Measurements from ENCODE around the gene FNIP2.

FNIP2 gene

DNA sequence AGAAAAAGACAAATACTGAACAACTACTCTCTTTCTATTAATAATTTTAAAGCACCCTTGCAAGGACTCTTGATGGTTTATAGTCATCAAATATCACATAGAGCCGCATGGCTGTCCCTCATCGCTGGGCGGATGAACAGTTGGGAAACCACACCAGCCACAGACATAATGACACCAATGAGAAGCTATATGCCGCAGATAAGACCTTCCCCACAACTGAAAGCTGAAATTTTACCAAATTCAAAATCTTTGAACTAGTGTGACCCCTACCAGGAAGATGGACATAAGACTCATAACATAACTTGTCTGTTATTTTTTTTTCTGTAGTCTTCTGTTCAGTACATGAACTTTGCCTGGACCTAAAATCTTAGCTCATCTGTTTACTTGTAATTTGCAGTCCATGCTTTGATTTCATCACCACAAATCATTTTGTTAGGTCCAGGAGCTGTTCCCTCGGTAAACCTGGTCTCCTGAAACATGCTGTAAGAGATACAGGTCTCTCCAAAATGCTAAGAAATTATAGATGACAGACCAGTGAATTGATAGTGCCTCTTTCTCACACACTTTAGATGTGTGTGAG is 176.8 kb downstream of the FNIP2 start:
- H3K27me3 ChIP-seq (ENCODE audit: insufficient read depth, low read length, poor library complexity, severe bottlenecking): no peaks in the 10 kb centered on the region
- no peak overlapping the region for H3K4me3 ChIP-seq (ENCODE audit: low read length, poor library complexity, severe bottlenecking)
- no peaks in the 10 kb centered on the region for H3K9me3 ChIP-seq (ENCODE audit: insufficient read depth, low read depth, low read length)
- H3F3A ChIP-seq (ENCODE audit: low read depth): no peaks in the 10 kb centered on the region
- TF ChIP-seq, protein P1, sequence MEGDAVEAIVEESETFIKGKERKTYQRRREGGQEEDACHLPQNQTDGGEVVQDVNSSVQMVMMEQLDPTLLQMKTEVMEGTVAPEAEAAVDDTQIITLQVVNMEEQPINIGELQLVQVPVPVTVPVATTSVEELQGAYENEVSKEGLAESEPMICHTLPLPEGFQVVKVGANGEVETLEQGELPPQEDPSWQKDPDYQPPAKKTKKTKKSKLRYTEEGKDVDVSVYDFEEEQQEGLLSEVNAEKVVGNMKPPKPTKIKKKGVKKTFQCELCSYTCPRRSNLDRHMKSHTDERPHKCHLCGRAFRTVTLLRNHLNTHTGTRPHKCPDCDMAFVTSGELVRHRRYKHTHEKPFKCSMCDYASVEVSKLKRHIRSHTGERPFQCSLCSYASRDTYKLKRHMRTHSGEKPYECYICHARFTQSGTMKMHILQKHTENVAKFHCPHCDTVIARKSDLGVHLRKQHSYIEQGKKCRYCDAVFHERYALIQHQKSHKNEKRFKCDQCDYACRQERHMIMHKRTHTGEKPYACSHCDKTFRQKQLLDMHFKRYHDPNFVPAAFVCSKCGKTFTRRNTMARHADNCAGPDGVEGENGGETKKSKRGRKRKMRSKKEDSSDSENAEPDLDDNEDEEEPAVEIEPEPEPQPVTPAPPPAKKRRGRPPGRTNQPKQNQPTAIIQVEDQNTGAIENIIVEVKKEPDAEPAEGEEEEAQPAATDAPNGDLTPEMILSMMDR (conservative IDR thresholded peaks at IDR 0.05; ENCODE audit: low read length): no peak
- no peak for TF ChIP-seq EZH2phosphoT487 (IDR thresholded peaks at IDR 0.05; ENCODE audit: borderline replicate concordance)
- H3K9me2 ChIP-seq (replicated peaks; ENCODE audit: low read depth, low read length): no peaks in the 10 kb centered on the region
- H4K20me1 ChIP-seq (ENCODE audit: insufficient read depth, low read length, poor library complexity, severe bottlenecking): no peaks in the 10 kb centered on the region
- H3K4me2 ChIP-seq (ENCODE audit: low read depth, low read length, poor library complexity, severe bottlenecking): no peak overlapping the region
- no peaks in the 10 kb centered on the region for H3K79me2 ChIP-seq (ENCODE audit: insufficient read depth, low read length)
- no peak overlapping the region for H3K9ac ChIP-seq (ENCODE audit: low read depth, low read length, poor library complexity, severe bottlenecking)
- H2AFZ ChIP-seq (ENCODE audit: low read length): no peak overlapping the region
- no peaks in the 10 kb centered on the region for H3K36me3 ChIP-seq (ENCODE audit: insufficient read depth, low read length)
- peaks cover 25% of the 10 kb centered on the region for H3K4me1 ChIP-seq (ENCODE audit: insufficient read depth, low read length, poor library complexity, severe bottlenecking)

DNA sequence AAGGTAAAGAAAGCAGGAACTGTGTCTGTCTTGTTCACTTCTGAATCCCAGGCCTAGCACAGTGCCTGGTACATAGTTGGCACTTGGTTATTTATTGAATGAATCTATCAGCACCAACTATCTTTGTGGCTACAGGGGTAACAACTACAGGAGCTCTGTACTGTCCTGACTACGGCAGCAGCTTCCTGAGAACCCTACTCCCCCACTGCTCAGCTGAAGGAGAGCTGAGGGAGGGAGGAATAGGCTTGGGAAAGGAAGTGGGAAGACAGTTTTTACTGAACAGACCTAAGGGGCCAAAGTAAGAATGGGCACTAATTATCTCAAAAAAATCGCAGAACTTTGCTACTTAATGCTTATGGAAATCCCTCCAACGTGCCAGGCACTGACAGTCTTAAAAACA is 178.0 kb downstream of the FNIP2 start:
- H2AFZ ChIP-seq (ENCODE audit: low read length): no peak overlapping the region
- no peaks in the 10 kb centered on the region for H3F3A ChIP-seq (ENCODE audit: low read depth)
- no peak overlapping the region for H3K4me3 ChIP-seq (ENCODE audit: low read length, poor library complexity, severe bottlenecking)
- no peaks in the 10 kb centered on the region for H4K20me1 ChIP-seq (ENCODE audit: insufficient read depth, low read length, poor library complexity, severe bottlenecking)
- no peaks in the 10 kb centered on the region for H3K36me3 ChIP-seq (ENCODE audit: insufficient read depth, low read length)
- no peak overlapping the region for H3K4me2 ChIP-seq (ENCODE audit: low read depth, low read length, poor library complexity, severe bottlenecking)
- peaks cover 2% of the 10 kb centered on the region; the same call in 1 of the 2 replicates for H3K9me3 ChIP-seq (ENCODE audit: insufficient read depth, low read depth, low read length)
- H3K79me2 ChIP-seq (ENCODE audit: insufficient read depth, low read length): no peaks in the 10 kb centered on the region
- H3K27me3 ChIP-seq (ENCODE audit: insufficient read depth, low read length, poor library complexity, severe bottlenecking): no peaks in the 10 kb centered on the region
- peaks cover 25% of the 10 kb centered on the region for H3K4me1 ChIP-seq (ENCODE audit: insufficient read depth, low read length, poor library complexity, severe bottlenecking)
- no peaks in the 10 kb centered on the region for H3K9me2 ChIP-seq (replicated peaks; ENCODE audit: low read depth, low read length)
- TF ChIP-seq, protein P1 (conservative IDR thresholded peaks at IDR 0.05; ENCODE audit: low read length): no peak
- no peak for TF ChIP-seq EZH2phosphoT487 (IDR thresholded peaks at IDR 0.05; ENCODE audit: borderline replicate concordance)
- no peak overlapping the region for H3K9ac ChIP-seq (ENCODE audit: low read depth, low read length, poor library complexity, severe bottlenecking)

DNA sequence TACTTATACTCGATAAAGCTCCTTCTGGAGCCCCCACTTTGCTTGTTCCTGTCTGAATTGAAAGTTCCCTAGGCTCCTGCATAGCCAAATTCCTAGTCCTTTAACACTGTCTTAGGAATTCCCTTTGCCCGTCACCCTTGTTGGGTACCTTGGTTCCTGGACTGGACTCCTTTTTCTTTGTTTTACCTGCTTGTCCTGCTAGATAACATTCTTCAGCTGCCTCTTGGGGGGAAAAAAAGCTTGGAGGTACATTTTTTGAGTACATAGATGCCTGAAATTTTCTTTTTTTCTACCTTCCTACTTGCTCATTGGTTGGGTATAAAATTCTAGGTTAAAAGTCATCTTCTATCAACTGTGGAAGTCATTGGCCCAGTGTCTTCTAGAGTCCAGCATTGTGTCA is 179.2 kb downstream of the FNIP2 start:
- H3K9me2 ChIP-seq (replicated peaks; ENCODE audit: low read depth, low read length): no peaks in the 10 kb centered on the region
- peaks cover 6% of the 10 kb centered on the region; the same call in 1 of the 2 replicates for H3K9me3 ChIP-seq (ENCODE audit: insufficient read depth, low read depth, low read length)
- no peaks in the 10 kb centered on the region for H3K36me3 ChIP-seq (ENCODE audit: insufficient read depth, low read length)
- H3K4me1 ChIP-seq (ENCODE audit: insufficient read depth, low read length, poor library complexity, severe bottlenecking): peaks cover 25% of the 10 kb centered on the region
- no peak overlapping the region for H3K9ac ChIP-seq (ENCODE audit: low read depth, low read length, poor library complexity, severe bottlenecking)
- no peak overlapping the region for H3K4me2 ChIP-seq (ENCODE audit: low read depth, low read length, poor library complexity, severe bottlenecking)
- H3K4me3 ChIP-seq (ENCODE audit: low read length, poor library complexity, severe bottlenecking): no peak overlapping the region
- no peaks in the 10 kb centered on the region for H4K20me1 ChIP-seq (ENCODE audit: insufficient read depth, low read length, poor library complexity, severe bottlenecking)
- H3K27me3 ChIP-seq (ENCODE audit: insufficient read depth, low read length, poor library complexity, severe bottlenecking): no peaks in the 10 kb centered on the region
- H2AFZ ChIP-seq (ENCODE audit: low read length): peak overlapping the region; percentile 59; the same call in 1 of the 2 replicates
- no peak for TF ChIP-seq EZH2phosphoT487 (IDR thresholded peaks at IDR 0.05; ENCODE audit: borderline replicate concordance)
- TF ChIP-seq, protein P1 (conservative IDR thresholded peaks at IDR 0.05; ENCODE audit: low read length): no peak
- no peaks in the 10 kb centered on the region for H3F3A ChIP-seq (ENCODE audit: low read depth)
- no peaks in the 10 kb centered on the region for H3K79me2 ChIP-seq (ENCODE audit: insufficient read depth, low read length)
